ENCODE results near the gene EXOC6. TPM values are rescaled to one million over a fixed set of nuclear protein-coding genes. Genes with fewer than 3 reads are reported as not detected.

The EXOC6 gene
- total and polyA plus RNA-seq, 11 donors = 5.8 to 12.3 (median 9.9) TPM

DNA sequence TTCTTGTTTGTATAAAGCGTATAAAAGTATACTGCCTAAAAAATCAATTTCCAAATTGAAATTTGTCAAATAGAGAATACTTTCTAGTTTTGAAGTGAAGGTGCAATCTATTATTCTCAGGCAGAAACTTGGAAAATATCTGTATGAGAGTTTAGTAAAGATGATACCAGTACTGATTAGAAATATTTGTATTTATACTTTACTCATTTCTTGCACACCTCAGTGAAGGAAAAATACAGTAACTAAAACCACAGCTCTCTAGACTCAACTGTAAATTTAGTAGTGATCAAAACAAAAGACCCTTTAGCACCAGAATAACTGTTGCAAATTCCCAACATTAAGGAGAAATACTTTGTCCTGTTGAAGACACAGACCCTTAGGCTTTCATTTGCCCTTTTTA, 140.9 kb downstream of the EXOC6 start:
- ATAC-seq (no peak), DNase-seq (no peak)
- WGBS, 4 donors = 96 to 98% (median 97%) methylated on average over 1 of the region's 1 CpG
- H3K27ac ChIP-seq = no peak overlapping the region
- H3K36me3 ChIP-seq = no peaks in the 10 kb centered on the region
- H3K4me3 ChIP-seq = no peak overlapping the region
- no peaks in the 10 kb centered on the region for H3K27me3 ChIP-seq
- intact Hi-C loops (cut with DNase I) = no loop called here
- no peaks in the 10 kb centered on the region for H3K4me1 ChIP-seq
- H3K9me3 ChIP-seq = no peaks in the 10 kb centered on the region
- TF ChIP-seq POLR2A (IDR thresholded peaks at IDR 0.05) = no peak
- no peak for TF ChIP-seq CTCF (IDR thresholded peaks at IDR 0.05)

DNA sequence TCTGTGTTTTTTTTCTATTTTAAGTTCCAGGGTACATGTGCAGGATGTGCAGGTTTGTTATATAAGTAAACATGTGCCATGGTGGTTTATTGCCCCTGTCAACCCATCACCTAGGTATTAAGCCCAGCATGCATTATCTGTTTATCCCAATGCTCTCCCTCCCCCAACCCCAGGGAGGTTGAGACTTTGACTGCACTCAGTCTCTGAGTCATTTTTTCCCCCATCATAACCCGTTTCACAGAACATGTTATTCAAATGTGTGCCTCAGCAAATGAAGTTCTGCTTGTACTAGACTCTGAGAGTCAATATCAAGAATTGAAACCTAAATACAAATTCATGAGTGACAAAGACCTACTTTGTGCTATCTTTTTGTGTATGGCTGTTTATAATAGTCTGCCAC, 142.3 kb downstream of the EXOC6 start:
- DNase-seq (no peak), ATAC-seq (no peak)
- WGBS, 4 donors = 81 to 93% (median 85%) methylated on average over 1 of the region's 1 CpG
- Histone ChIP-seq H3K9me3 (no peaks in the 10 kb centered on the region), H3K27me3 (no peaks in the 10 kb centered on the region), H3K4me1 (no peaks in the 10 kb centered on the region), H3K27ac (no peak overlapping the region), H3K36me3 (no peaks in the 10 kb centered on the region), H3K4me3 (no peak overlapping the region)
- TF ChIP-seq CTCF (IDR thresholded peaks at IDR 0.05) (no peak), POLR2A (IDR thresholded peaks at IDR 0.05) (no peak)
- intact Hi-C loops (cut with DNase I) = no loop called here

GRCh38 chr10:92991513-92991912, 143.2 kb downstream of the EXOC6 start:
- Histone ChIP-seq H3K4me3 (no peak overlapping the region), H3K9me3 (no peaks in the 10 kb centered on the region), H3K36me3 (no peaks in the 10 kb centered on the region), H3K27ac (no peak overlapping the region), H3K4me1 (no peaks in the 10 kb centered on the region), H3K27me3 (no peaks in the 10 kb centered on the region)
- ATAC-seq = no peak
- DNase-seq = no peak
- WGBS, 4 donors = 89 to 99% (median 90%) methylated on average over 2 of the region's 2 CpGs
- intact Hi-C loops (cut with DNase I) = no loop called here
- TF ChIP-seq CTCF (IDR thresholded peaks at IDR 0.05) (no peak), POLR2A (IDR thresholded peaks at IDR 0.05) (no peak)

DNA sequence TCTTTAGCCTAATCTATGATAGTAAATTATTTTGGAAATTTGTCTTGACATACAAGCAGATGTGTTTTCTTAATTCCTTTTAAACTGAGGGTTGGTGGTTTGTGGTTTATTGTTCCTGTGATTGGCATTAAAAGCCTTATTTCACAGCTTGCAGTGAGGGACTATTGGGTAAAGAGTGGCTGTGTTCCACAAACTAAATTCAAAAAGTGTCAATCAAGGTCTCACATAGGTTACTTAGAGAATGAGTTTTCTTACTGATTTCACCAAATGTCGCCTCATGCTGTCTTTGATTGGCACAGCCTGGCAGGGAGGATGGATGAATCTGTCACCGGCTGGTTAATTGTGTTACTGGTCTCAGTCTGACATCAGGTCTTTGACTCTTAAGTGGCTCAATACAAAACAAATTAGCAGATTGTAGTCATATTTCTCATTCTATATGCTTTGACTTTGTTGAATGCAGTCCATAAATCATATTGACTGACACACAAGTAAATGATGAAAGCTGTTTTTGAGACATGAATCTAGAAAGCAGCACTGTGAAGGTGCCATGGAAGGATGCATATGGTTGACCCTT, 145.5 kb downstream of the EXOC6 start:
- DNase-seq = no peak
- intact Hi-C loops (cut with DNase I) = no loop called here
- TF ChIP-seq POLR2A (IDR thresholded peaks at IDR 0.05) (no peak), CTCF (IDR thresholded peaks at IDR 0.05) (no peak)
- Histone ChIP-seq H3K4me3 (no peak overlapping the region), H3K27me3 (no peaks in the 10 kb centered on the region), H3K4me1 (peaks cover 0 to 13% (median 3%) of the 10 kb centered on the region in 12 donors), H3K36me3 (no peaks in the 10 kb centered on the region), H3K27ac (no peak overlapping the region), H3K9me3 (no peaks in the 10 kb centered on the region)
- 66 to 87% (median 80%) methylated on average over 2 of the region's 2 CpGs for WGBS, 4 donors
- no peak for ATAC-seq

Data from heart left ventricle (tissue), 16 donors.